Measurements from ENCODE around the gene MYH3. TPM values are rescaled to one million over a fixed set of nuclear protein-coding genes. Genes with fewer than 3 reads are reported as not detected.

The MYH3 gene
- total RNA-seq, 1 experiment from 2014 or later = 0.69 TPM

DNA sequence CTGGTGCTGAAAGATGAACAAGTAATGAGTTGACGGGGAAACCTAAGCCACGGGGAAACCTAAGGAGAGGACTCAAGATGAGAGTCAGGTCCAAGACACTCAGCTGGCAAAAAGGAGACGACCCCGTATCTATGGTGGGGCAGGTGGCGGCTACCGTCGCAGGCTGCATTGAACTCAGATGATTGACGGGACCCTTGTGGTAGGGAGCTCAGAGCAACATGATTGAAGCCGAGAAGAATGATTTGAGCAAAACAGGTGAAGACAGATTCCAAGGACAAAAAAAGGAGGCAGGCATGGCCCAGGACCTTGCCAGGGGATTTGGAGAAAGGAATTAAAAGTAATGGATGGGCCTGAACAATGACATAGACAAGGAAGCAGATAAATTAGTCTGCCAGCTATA, 7.5 kb upstream of the MYH3 start:
- Histone ChIP-seq H3K36me3 (replicated peaks; ENCODE audit: control insufficient read depth, insufficient read depth, low read length) (no peaks in the 10 kb centered on the region), H3K27me3 (ENCODE audit: control insufficient read depth, insufficient read depth, low read length) (no peaks in the 10 kb centered on the region), H3K4me3 (ENCODE audit: insufficient read depth, low read depth, low read length) (no peak overlapping the region)
- DNase-seq = no peak

DNA sequence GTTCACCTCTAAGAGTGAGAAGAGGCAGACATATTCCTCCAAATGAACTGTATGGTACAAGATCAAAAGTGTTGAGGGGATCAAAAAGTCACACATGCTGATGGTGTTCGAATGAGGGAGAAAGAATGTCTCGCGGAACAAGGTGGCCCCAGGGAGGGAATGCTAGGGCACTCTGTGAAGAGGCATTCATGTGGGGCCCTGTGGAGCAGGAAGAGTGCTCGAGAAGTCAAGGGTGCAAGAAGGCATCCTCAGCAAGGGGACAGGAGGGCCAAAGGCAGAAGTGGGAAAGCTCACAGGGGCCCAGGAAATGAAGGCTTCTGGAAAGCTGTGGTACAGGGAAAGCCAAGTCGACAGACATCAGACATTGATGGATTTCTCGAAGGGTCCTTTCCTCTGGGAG, 6.1 kb upstream of the MYH3 start:
- no peaks in the 10 kb centered on the region for H3K27me3 ChIP-seq (ENCODE audit: control insufficient read depth, insufficient read depth, low read length)
- H3K36me3 ChIP-seq (replicated peaks; ENCODE audit: control insufficient read depth, insufficient read depth, low read length) = no peaks in the 10 kb centered on the region
- no peak for DNase-seq
- H3K4me3 ChIP-seq (ENCODE audit: insufficient read depth, low read depth, low read length) = no peak overlapping the region

DNA sequence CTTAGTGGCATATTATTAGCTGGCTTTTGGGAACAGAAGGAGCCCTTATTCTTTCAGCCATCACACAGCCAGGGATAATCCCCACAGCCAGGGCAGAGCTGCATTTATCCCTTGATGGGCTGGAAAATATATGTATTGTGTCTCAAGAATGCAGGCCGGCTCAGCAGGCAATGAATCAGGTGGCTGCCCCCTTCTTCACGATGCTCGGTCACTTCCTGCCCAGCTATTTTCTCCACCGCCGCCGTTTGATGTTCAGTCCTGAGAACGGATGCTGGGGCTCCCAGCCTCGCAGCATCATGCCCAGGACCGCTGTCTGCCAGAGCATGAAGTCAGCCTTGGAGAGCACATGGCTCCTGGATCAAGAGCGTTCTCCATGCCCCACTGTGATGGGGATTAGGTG, 4.3 kb upstream of the MYH3 start:
- no peaks in the 10 kb centered on the region for H3K36me3 ChIP-seq (replicated peaks; ENCODE audit: control insufficient read depth, insufficient read depth, low read length)
- H3K27me3 ChIP-seq (ENCODE audit: control insufficient read depth, insufficient read depth, low read length) = no peaks in the 10 kb centered on the region
- no peak for DNase-seq
- no peak overlapping the region for H3K4me3 ChIP-seq (ENCODE audit: insufficient read depth, low read depth, low read length)

DNA sequence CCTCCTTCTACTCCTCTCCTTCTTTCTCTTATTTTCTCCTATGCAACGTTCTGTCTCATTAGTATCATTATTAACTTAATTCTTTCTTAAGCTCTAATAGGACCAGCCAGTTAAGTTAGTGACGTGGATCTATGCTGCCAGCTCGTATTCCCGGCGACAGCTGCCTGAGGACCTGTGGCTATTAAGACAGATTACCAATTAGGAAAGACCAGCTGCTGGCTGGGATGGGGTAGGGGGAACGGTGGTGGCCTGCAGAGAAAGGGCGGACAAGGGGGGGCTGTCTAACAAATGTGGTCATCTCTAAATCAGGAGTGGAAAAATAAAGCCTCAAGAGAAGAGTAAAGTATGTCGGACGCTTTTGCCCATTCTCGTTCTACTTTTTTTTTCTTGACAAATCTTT, 770 bp upstream of the MYH3 start:
- no peaks in the 10 kb centered on the region for H3K27me3 ChIP-seq (ENCODE audit: control insufficient read depth, insufficient read depth, low read length)
- no peak overlapping the region for H3K4me3 ChIP-seq (ENCODE audit: insufficient read depth, low read depth, low read length)
- DNase-seq = no peak
- H3K36me3 ChIP-seq (replicated peaks; ENCODE audit: control insufficient read depth, insufficient read depth, low read length) = no peaks in the 10 kb centered on the region

DNA sequence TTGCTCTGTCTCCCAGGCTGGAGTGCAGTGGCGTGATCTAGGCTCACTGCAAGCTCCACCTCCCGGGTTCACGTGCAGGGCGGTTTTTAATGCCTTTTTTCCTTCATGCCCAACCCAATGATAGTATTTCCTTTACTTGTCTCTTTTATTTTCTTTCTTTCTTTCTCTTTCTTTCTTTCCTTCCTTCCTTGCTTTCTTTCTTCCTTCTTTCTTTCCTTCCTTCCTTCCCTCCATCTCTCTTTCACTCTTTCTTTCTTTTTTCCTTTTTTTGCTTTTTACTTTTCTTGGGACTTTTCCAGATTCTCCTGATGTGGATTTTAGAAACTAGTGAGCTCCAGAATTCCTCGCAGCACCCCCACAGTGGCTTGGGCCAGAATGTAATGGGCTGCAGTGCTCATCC, 3.1 kb downstream of the MYH3 start:
- DNase-seq = no peak
- no peaks in the 10 kb centered on the region for H3K27me3 ChIP-seq (ENCODE audit: control insufficient read depth, insufficient read depth, low read length)

DNA sequence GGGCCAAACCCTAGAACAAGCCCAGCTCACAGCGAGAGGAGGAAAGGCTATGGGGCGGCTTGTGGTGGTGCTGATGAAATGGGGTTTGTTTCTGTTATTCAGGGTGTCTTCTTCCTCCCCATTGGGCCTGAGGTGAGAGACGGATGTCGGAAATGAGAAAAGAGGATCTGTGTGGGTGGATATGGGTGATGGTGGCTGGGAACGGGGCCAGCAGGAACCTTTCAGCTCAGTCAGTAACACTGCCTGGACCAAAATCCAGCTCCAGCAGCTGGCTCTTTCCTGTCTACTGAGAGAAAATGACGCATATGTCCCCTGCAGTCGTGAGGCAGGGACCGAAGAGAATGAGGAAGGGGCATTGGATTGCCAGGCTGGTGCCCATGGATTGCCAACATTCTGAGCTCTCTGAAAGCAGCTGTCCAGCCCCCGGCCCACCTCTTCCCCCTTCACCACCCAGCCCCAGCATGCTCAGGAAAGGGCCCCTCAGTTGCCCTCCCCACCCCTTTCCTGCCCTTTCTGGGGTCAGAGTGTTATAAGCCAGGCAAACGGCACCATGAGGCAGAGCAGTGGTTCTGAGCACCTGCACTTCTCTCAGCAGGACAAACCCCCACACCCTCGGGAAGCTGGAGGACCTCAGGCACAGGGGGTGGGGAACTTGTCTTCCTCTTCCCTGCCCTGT, 4.0 kb downstream of the MYH3 start:
- H3K36me3 ChIP-seq (replicated peaks; ENCODE audit: control insufficient read depth, insufficient read depth, low read length) = no peaks in the 10 kb centered on the region
- no peaks in the 10 kb centered on the region for H3K27me3 ChIP-seq (ENCODE audit: control insufficient read depth, insufficient read depth, low read length)
- DNase-seq = peak; percentile 6
- no peak overlapping the region for H3K4me3 ChIP-seq (ENCODE audit: insufficient read depth, low read depth, low read length)

More for the DNA sequence above, 3.1 kb downstream of the MYH3 start:
- Histone ChIP-seq H3K4me3 (ENCODE audit: insufficient read depth, low read depth, low read length) (no peak overlapping the region), H3K36me3 (replicated peaks; ENCODE audit: control insufficient read depth, insufficient read depth, low read length) (no peaks in the 10 kb centered on the region)

DNA sequence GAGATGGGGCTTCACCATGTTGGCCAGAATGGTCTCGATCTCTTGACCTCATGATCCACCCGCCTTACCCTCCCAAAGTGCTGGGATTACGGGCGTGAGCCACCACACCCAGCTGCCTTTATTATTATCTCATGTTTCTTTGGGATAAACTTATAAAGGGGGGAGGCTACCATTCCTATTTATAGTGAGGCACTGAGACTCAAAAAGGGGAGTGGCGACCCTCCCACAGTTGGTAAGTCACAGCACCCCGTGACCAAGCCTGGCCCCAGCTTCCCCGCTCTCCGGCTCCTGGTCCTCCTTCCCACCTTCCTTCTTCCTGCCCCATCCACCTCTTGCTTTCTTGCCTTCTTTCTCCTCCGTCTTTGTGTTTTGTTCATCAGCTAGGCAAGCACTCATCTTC, 5.2 kb downstream of the MYH3 start:
- Histone ChIP-seq H3K36me3 (replicated peaks; ENCODE audit: control insufficient read depth, insufficient read depth, low read length) (no peaks in the 10 kb centered on the region), H3K27me3 (ENCODE audit: control insufficient read depth, insufficient read depth, low read length) (no peaks in the 10 kb centered on the region)

DNA sequence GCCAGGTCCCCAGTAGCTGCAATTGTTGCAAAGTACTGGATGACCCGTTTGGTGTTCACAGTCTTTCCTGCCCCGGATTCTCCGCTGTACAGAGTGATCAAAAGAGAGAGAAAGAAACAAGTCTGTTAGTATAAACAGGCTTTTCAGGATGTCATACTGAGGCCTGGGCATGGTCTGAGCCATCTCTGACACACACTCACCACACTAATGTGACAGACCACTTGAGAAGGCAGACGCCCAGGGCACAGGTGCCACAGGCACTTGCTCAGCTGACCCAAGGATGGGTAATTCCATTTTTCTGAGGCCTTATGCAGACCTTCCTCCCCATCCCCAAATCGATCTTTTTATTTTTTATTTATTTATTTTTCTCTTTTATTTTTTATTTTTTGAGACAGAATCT, 7.5 kb downstream of the MYH3 start:
- DNase-seq = no peak
- H3K4me3 ChIP-seq (ENCODE audit: insufficient read depth, low read depth, low read length) = no peak overlapping the region
- H3K36me3 ChIP-seq (replicated peaks; ENCODE audit: control insufficient read depth, insufficient read depth, low read length) = no peaks in the 10 kb centered on the region
- no peaks in the 10 kb centered on the region for H3K27me3 ChIP-seq (ENCODE audit: control insufficient read depth, insufficient read depth, low read length)

More for the DNA sequence above, 5.2 kb downstream of the MYH3 start:
- H3K4me3 ChIP-seq (ENCODE audit: insufficient read depth, low read depth, low read length) = no peak overlapping the region
- no peak for DNase-seq

DNA sequence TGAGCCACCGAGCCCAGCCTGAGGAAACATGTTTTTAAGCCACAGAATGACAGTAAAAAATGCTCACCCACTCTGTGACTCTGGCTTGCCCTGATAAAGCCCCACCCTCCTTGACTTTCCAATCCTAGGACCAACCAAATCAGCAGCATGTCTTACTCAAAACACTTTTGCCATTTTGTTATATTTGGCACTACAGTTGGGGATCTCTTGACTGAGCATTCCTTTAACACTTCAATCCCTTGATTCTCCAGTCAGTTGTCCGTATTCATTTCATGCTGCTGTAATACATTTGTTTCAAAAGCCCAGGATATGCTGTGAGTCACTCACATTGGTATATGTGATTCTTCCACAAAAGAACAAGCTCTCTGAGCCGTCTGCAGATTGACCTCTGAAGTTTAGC, 8.2 kb downstream of the MYH3 start:
- H3K36me3 ChIP-seq (replicated peaks; ENCODE audit: control insufficient read depth, insufficient read depth, low read length) = no peaks in the 10 kb centered on the region
- no peak overlapping the region for H3K4me3 ChIP-seq (ENCODE audit: insufficient read depth, low read depth, low read length)
- DNase-seq = no peak
- H3K27me3 ChIP-seq (ENCODE audit: control insufficient read depth, insufficient read depth, low read length) = no peaks in the 10 kb centered on the region

DNA sequence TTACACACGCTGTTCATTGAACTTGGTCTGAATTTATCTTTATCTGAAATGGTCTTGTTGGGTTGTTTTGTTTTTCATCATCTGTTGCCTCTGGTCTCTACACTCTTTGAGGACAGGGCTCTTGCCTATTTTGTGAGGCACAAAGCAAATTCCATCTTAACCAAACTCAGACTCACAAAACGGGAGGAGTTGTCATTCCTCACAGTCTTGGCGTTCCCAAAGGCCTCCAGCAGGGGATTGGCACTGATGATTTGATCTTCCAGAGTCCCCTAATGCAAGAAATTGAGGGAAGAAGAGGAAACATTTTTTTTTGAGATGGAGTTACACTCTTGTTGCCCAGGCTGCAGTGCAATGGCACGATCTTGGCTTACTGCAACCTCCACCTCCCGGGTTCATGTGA, 8.7 kb downstream of the MYH3 start:
- H3K36me3 ChIP-seq (replicated peaks; ENCODE audit: control insufficient read depth, insufficient read depth, low read length) = no peaks in the 10 kb centered on the region
- no peak overlapping the region for H3K4me3 ChIP-seq (ENCODE audit: insufficient read depth, low read depth, low read length)
- no peak for DNase-seq
- H3K27me3 ChIP-seq (ENCODE audit: control insufficient read depth, insufficient read depth, low read length) = no peaks in the 10 kb centered on the region

DNA sequence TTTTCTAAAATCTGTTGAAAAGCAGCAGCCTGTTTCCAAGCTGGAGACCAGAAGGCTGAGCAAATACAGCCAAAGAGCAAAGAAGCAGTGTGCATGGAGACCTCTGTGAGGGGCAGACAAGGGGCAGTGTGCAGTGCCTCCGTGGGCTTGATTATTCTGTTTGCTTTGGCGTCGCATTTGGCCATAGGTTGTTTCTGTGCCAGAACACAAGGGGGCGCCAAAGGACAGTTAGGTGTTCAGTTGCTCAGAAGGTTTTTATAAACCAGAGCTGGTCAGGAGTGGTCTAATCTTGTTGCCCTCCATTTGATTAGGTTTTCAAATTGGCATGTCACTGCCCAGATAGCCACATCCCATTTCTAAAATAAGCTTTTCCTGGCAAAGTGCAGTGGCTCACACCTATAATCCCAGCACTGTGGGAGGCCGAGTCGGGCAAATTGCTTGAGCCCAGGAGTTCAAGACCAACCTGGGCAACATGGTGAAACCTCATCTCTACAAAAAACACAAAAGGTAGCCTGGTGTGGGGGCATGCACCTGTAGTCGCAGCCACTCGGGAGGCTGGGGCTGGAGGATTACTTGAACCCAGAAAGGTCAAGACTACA, 10.6 kb downstream of the MYH3 start:
- Histone ChIP-seq H3K36me3 (replicated peaks; ENCODE audit: control insufficient read depth, insufficient read depth, low read length) (no peaks in the 10 kb centered on the region), H3K4me3 (ENCODE audit: insufficient read depth, low read depth, low read length) (no peak overlapping the region), H3K27me3 (ENCODE audit: control insufficient read depth, insufficient read depth, low read length) (no peaks in the 10 kb centered on the region)
- peak; percentile 75 for DNase-seq

DNA sequence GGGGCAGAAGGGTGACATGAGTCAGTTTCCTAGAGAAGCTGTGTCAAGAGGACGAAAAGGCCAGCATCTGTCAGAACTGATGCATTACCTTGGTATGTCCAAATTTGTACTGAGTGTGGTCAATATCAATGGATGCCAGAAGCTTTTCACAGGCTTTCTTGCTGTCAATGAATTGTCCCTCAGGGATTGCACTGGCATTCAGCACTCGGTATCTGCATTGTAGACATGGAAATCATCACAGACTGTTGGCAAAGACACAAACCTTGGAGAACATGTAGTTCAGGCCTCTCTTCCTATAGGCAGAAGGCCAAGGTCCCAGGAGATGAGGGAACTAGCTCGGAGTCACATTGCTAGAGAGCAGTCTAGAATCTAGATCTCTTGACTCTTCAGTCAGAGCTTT, 16.6 kb downstream of the MYH3 start:
- no peak overlapping the region for H3K4me3 ChIP-seq (ENCODE audit: insufficient read depth, low read depth, low read length)
- no peaks in the 10 kb centered on the region for H3K36me3 ChIP-seq (replicated peaks; ENCODE audit: control insufficient read depth, insufficient read depth, low read length)
- no peak for DNase-seq
- H3K27me3 ChIP-seq (ENCODE audit: control insufficient read depth, insufficient read depth, low read length) = no peaks in the 10 kb centered on the region

DNA sequence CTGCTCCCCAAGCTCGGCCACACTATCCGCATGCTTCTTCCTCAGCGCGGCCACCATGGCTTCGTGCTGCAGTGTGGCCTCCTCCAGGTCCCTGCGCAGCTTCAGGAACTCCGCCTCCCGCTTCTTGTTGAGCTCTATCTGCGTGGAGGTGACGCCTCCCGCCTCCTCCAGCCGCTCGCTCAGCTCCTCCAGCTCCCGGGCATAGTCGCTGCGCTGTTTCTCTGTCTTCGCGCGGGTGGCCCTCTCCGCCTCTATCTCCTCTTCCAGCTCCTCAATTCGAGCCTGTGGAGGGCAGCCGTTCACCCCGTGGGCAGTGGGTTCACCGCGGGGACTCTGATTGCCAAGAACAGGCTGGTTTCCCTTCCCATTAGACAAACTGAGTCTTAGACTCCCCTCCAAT, 19.0 kb downstream of the MYH3 start:
- H3K27me3 ChIP-seq (ENCODE audit: control insufficient read depth, insufficient read depth, low read length) = no peaks in the 10 kb centered on the region
- H3K36me3 ChIP-seq (replicated peaks; ENCODE audit: control insufficient read depth, insufficient read depth, low read length) = no peaks in the 10 kb centered on the region
- DNase-seq = no peak
- no peak overlapping the region for H3K4me3 ChIP-seq (ENCODE audit: insufficient read depth, low read depth, low read length)

DNA sequence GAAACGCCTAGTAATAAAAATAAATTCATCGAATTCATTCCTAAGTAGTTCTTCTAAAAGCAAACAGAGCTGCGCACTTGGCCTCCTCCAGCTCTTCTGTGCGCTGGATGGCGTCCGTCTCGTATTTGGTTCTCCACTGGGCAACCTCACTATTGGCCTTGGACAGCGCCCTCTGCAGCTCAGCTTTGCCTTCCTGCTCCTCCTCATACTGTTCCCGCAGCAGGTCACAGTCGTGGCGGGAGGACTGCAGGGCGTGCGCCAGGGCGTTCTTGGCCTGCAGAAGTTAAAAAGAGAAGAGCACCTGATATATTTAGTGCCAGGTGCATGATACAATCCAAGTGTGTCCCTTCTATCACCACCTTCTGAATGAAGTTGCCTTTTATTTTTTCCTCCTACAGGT, 21.8 kb downstream of the MYH3 start:
- H3K27me3 ChIP-seq (ENCODE audit: control insufficient read depth, insufficient read depth, low read length) = no peaks in the 10 kb centered on the region
- no peak for DNase-seq
- no peak overlapping the region for H3K4me3 ChIP-seq (ENCODE audit: insufficient read depth, low read depth, low read length)
- no peaks in the 10 kb centered on the region for H3K36me3 ChIP-seq (replicated peaks; ENCODE audit: control insufficient read depth, insufficient read depth, low read length)

DNA sequence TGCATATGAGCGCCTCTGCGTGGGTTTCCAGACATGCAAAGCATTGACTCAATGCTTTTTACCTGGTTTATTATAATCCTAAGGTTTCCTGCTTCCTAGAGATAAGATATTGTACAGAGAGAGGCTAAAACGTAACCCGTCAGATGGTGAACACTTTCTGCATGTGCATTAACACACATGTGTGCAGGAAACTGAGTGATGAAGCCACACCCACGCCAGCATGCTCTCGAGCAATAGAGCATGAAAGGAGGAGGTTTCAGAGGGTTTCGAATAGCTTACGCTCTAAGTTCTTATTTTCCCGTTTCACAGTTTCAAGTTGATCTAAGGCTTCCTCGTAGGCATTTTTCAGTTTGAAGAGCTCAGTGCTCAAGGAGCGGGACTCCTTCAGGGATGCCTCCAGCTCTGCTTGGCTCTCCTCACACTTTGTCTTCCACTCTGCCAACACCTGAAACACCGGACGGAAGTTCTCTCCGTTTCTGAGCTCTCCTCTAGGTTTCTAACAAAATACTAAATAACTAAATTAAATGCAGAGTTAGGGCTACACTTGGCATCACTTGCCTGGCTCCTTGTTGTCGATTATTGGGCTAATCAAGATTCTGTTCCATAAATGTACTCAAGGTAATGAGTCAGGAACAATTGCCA, 23.2 kb downstream of the MYH3 start:
- no peaks in the 10 kb centered on the region for H3K36me3 ChIP-seq (replicated peaks; ENCODE audit: control insufficient read depth, insufficient read depth, low read length)
- H3K4me3 ChIP-seq (ENCODE audit: insufficient read depth, low read depth, low read length) = no peak overlapping the region
- DNase-seq = no peak
- no peaks in the 10 kb centered on the region for H3K27me3 ChIP-seq (ENCODE audit: control insufficient read depth, insufficient read depth, low read length)
